Activated naive CD8-positive, alpha-beta T cell treated with anti-CD3 and anti-CD28 coated beads, Interleukin-2, amount 10 ng/mL, durations not matched to agents 7 days and 5 days (primary cell): ENCODE data around the gene SDC1. TPM values are rescaled to one million over a fixed set of nuclear protein-coding genes. Genes with fewer than 3 reads are reported as not detected.
"Not testable (repeated sequence)": the region's sequence is repeated elsewhere in the genome, so short reads cannot be mapped to it uniquely, and the experiment has no call there.

Experiments used
- ATAC-seq: fragments of 150-1000 bp; cut with Tn5 transposase; one replicate; pipeline ENCODE4 v1.10.0; 2021; ENCODE audit warnings: low read depth, moderate library complexity
- POLR2A ChIA-PET: fragments of 350-600 bp; sonication (Branson Sonifier 250); formaldehyde crosslinking; loops from one replicate; lab custom pipeline; 2021; ENCODE audit warnings: antibody characterized with exemption; lab: Charles Lee
- DNase-seq: peaks from one replicate; pipeline ENCODE4 v3.0.0; 2021
- H3K27ac Mint-ChIP-seq: one replicate; pipeline ENCODE4 v1.8.0; 2022; ENCODE audit warnings: mild to moderate bottlenecking, mixed read lengths
- H3K27me3 Mint-ChIP-seq: one replicate; pipeline ENCODE4 v1.8.0; 2022; ENCODE audit warnings: mild to moderate bottlenecking, moderate library complexity, mixed read lengths
- H3K36me3 Mint-ChIP-seq: one replicate; pipeline ENCODE4 v1.8.0; 2021; ENCODE audit warnings: mild to moderate bottlenecking, mixed read lengths
- H3K4me1 Mint-ChIP-seq: one replicate; pipeline ENCODE4 v1.8.0; 2021; ENCODE audit warnings: mixed read lengths
- H3K4me3 Mint-ChIP-seq: one replicate; pipeline ENCODE4 v1.8.0; 2022; ENCODE audit warnings: mild to moderate bottlenecking, moderate library complexity, mixed read lengths
- H3K9me3 Mint-ChIP-seq: one replicate; pipeline ENCODE4 v1.8.0; 2021; ENCODE audit warnings: mixed read lengths
- total RNA-seq, 2 experiments: library from RNA; stranded (reverse); gene quantifications; one replicate each; pipeline ENCODE4 v1.2.3, GENCODE V29; 2021

The SDC1 gene
- total RNA-seq, 2 experiments from 2014 or later: 0.22 TPM; not detected in 1

- peaks cover 14% of the 10 kb centered on the region for H3K27me3 Mint-ChIP-seq
- ATAC-seq, H3K36me3 Mint-ChIP-seq, POLR2A ChIA-PET, DNase-seq, H3K4me1 Mint-ChIP-seq, H3K9me3 Mint-ChIP-seq, H3K27ac Mint-ChIP-seq, H3K4me3 Mint-ChIP-seq: not testable (repeated sequence)
Observed at GRCh38 chr2:20240291-20240690, 15.4 kb upstream of the SDC1 start.

DNA sequence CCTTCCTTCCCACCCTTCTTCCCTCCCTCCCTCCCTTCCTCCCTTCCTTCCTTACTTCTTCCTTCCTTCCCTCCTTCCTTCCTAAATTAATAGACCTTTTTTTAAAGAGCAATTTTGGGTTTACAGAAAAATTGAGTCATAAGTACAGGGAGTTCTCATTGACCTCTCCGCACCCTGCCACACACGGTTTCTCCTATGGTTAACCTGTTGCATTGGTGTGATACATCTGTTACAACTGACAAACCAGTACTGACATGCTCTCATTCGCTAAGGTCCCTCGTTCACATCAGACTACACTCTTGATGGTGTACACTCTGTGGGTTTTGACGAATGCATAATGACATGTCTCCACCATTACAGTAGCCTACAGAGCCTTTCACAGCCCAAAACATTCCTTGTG is 11.6 kb upstream of the SDC1 start:
- H3K9me3 Mint-ChIP-seq: no peaks in the 10 kb centered on the region
- H3K36me3 Mint-ChIP-seq: no peaks in the 10 kb centered on the region
- no peaks in the 10 kb centered on the region for H3K4me1 Mint-ChIP-seq
- H3K27ac Mint-ChIP-seq: no peak overlapping the region
- H3K4me3 Mint-ChIP-seq: no peak overlapping the region
- POLR2A ChIA-PET: no interaction called here
- ATAC-seq (no peak), DNase-seq (no peak)
- peaks cover 20% of the 10 kb centered on the region for H3K27me3 Mint-ChIP-seq

- ATAC-seq (no peak), DNase-seq (no peak)
- peaks cover 20% of the 10 kb centered on the region for H3K27me3 Mint-ChIP-seq
- no peaks in the 10 kb centered on the region for H3K9me3 Mint-ChIP-seq
- H3K36me3 Mint-ChIP-seq: no peaks in the 10 kb centered on the region
- POLR2A ChIA-PET: interaction anchor here (0.6 kb wide), 1 partner anchor 30 kb away, joined by 4 read pairs; no protein-coding TSS in a partner anchor
- no peak overlapping the region for H3K4me3 Mint-ChIP-seq
- H3K4me1 Mint-ChIP-seq: no peaks in the 10 kb centered on the region
- H3K27ac Mint-ChIP-seq: no peak overlapping the region
Observed at GRCh38 chr2:20235655-20236305, 10.8 kb upstream of the SDC1 start.

DNA sequence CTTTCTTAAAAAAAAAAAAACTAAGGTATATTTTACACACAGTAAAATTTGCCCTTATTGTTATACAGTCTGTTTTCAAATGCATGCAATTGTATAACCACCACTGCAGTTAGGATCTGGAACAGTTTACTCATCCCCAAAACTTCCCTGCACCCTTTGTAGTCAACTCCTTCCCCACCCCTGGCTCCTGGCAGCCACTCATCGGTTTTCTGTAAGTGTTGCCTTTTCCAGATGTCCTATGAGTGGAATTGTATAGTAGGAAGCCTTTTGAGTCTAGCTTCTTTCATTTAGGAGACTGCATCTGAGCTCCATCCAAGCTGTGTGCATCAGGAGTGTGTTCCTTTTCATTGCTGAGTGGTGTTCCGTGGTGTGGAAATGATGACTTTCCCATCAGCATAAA is 9.7 kb upstream of the SDC1 start:
- H3K27ac Mint-ChIP-seq, H3K4me3 Mint-ChIP-seq, H3K9me3 Mint-ChIP-seq, DNase-seq, H3K36me3 Mint-ChIP-seq, ATAC-seq, POLR2A ChIA-PET, H3K4me1 Mint-ChIP-seq: not testable (repeated sequence)
- peaks cover 22% of the 10 kb centered on the region for H3K27me3 Mint-ChIP-seq

GRCh38 chr2:20232837-20233207 is 7.9 kb upstream of the SDC1 start:
- Mint-ChIP-seq H3K9me3 (no peaks in the 10 kb centered on the region), H3K27ac (no peak overlapping the region), H3K36me3 (no peaks in the 10 kb centered on the region), H3K4me3 (no peak overlapping the region), H3K4me1 (no peaks in the 10 kb centered on the region), H3K27me3 (peaks cover 28% of the 10 kb centered on the region)
- ATAC-seq: no peak
- POLR2A ChIA-PET: no interaction called here
- DNase-seq: no peak

- Mint-ChIP-seq H3K9me3 (no peaks in the 10 kb centered on the region), H3K4me3 (no peak overlapping the region), H3K27me3 (peaks cover 34% of the 10 kb centered on the region), H3K36me3 (no peaks in the 10 kb centered on the region), H3K27ac (no peak overlapping the region), H3K4me1 (no peaks in the 10 kb centered on the region)
- ATAC-seq: no peak
- POLR2A ChIA-PET: no interaction called here
- no peak for DNase-seq
Observed at GRCh38 chr2:20231598-20232026, 6.7 kb upstream of the SDC1 start.

DNA sequence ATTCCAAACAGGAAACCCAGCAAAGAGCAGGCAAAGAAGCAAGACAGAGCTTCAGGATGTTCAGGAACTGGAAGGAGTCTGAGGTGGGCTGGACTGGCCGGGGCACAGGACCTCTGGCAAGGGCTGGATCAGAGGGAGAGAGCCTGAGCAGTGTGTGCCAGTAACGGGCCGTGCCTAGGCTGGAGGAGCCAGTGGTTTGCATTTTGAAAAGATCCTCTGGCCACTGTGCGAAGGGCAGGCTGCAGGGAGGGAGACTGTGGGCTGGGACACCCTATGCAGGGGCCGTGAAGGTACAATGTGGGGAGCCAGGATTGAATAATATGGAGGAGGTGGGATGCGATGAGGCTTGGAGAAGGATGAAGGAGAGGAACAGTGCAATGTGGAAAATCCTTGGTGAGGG is 6.2 kb upstream of the SDC1 start:
- Mint-ChIP-seq H3K27ac (no peak overlapping the region), H3K4me1 (no peaks in the 10 kb centered on the region), H3K4me3 (no peak overlapping the region), H3K9me3 (no peaks in the 10 kb centered on the region), H3K27me3 (peaks cover 34% of the 10 kb centered on the region), H3K36me3 (no peaks in the 10 kb centered on the region)
- POLR2A ChIA-PET: no interaction called here
- ATAC-seq: no peak
- no peak for DNase-seq

DNA sequence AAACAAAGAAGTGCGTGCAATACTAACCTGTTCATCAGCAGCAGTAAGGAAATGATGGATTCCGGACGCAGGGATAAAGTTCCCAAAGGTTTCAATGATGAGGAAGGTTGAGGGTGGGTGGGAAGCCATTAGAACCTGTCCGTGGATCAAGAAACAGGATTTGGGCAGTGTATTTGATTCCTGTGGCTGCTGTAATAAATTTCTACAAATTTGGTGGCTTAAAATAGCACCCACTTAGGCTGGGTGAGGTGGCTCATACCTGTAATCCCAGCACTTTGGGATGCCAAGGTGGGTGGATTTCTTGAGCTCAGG is 5.1 kb upstream of the SDC1 start:
- no peak for ATAC-seq
- no peaks in the 10 kb centered on the region for H3K36me3 Mint-ChIP-seq
- peaks cover 41% of the 10 kb centered on the region for H3K27me3 Mint-ChIP-seq
- POLR2A ChIA-PET: no interaction called here
- H3K4me3 Mint-ChIP-seq: no peak overlapping the region
- no peaks in the 10 kb centered on the region for H3K9me3 Mint-ChIP-seq
- peaks cover 4% of the 10 kb centered on the region for H3K4me1 Mint-ChIP-seq
- no peak overlapping the region for H3K27ac Mint-ChIP-seq
- no peak for DNase-seq

DNA sequence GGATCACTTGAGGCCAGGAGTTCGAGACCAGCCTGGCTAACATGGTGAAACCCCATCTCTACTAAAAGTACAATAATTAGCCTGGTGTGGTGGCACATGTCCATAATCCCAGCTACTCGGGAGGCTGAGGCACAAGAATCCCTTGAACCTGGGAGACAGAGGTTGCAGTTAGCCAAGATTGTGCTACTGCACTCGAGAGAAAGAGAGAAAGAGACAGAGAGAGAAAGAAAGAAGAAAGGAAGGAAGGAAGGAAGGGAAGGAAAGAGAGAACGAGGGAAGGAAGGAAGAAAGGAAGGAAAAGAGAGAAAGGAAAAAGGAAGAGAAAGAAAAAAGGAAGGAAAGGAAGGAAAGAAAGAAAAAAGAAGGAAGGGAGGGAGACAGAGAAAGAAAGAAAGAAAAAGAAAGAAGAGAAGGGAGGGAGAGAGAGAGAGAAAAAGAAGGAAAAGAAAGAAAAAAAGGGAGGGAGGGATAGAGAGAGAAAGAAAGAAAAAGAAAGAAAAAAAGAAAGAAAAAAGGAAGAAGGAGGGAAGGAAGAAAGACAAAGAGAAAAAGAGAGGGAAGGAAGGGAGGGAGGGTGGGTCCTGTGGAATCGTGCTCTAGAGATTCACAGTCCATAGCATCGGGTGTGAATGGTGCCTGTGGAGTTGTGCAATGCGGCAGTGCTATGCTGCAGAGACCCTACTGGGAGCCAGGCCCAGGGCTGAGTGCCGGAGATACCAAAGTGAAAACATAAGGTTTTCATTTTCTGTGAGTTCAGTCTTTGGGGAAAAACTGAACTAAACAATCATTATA is 4.6 kb upstream of the SDC1 start:
- Mint-ChIP-seq H3K4me3 (no peak overlapping the region), H3K27me3 (peaks cover 41% of the 10 kb centered on the region), H3K27ac (no peak overlapping the region), H3K4me1 (peaks cover 4% of the 10 kb centered on the region), H3K9me3 (no peaks in the 10 kb centered on the region), H3K36me3 (no peaks in the 10 kb centered on the region)
- POLR2A ChIA-PET: no interaction called here
- no peak for ATAC-seq
- no peak for DNase-seq

DNA sequence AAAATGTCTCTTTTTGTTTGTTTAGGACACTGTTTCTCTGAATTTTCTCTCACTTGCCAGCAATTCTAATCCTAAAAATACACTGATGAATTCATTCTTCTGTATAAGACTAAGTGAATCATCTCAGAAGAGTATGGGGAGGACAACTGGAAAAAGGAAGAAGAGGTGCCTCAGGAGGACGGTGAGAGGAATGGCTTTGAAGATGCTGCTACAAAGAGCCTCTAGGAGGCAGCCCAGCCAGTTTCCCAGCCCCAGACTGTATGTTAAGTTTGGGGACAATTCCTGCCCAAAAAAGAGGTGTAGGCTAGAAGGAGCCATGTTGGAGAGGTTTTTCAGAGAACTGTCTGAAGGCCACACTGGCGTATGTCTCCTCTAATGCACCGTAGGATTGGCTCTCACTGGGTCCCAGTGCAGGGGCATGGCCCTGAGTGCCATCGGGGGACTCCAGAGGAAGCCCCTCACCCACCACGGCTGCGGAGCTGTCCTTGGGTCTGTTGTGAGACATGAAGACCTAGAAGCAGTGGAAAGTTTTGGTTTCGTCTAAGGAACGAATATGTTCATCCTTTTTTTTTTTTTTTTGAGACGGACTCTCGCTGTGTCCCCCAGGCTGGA is 3.1 kb upstream of the SDC1 start:
- Mint-ChIP-seq H3K36me3 (no peaks in the 10 kb centered on the region), H3K27me3 (peaks cover 37% of the 10 kb centered on the region), H3K4me1 (peaks cover 4% of the 10 kb centered on the region), H3K27ac (no peak overlapping the region), H3K9me3 (no peaks in the 10 kb centered on the region), H3K4me3 (no peak overlapping the region)
- POLR2A ChIA-PET: no interaction called here
- DNase-seq (no peak), ATAC-seq (no peak)

- POLR2A ChIA-PET: no interaction called here
- peaks cover 56% of the 10 kb centered on the region for H3K27me3 Mint-ChIP-seq
- DNase-seq (no peak), ATAC-seq (no peak)
- H3K4me1 Mint-ChIP-seq: peaks cover 4% of the 10 kb centered on the region
- no peak overlapping the region for H3K4me3 Mint-ChIP-seq
- no peaks in the 10 kb centered on the region for H3K9me3 Mint-ChIP-seq
- H3K36me3 Mint-ChIP-seq: no peaks in the 10 kb centered on the region
- no peak overlapping the region for H3K27ac Mint-ChIP-seq
Observed at GRCh38 chr2:20226152-20226545, 1.2 kb upstream of the SDC1 start.

- DNase-seq: peak; percentile 68
- Mint-ChIP-seq H3K36me3 (no peaks in the 10 kb centered on the region), H3K4me1 (peaks cover 4% of the 10 kb centered on the region), H3K9me3 (no peaks in the 10 kb centered on the region), H3K27me3 (peaks cover 62% of the 10 kb centered on the region), H3K27ac (no peak overlapping the region), H3K4me3 (peak overlapping the region; percentile 54)
- peak; percentile 69 for ATAC-seq
- POLR2A ChIA-PET: no interaction called here
Observed at GRCh38 chr2:20225294-20226151, 593 bp upstream of the SDC1 start.

DNA sequence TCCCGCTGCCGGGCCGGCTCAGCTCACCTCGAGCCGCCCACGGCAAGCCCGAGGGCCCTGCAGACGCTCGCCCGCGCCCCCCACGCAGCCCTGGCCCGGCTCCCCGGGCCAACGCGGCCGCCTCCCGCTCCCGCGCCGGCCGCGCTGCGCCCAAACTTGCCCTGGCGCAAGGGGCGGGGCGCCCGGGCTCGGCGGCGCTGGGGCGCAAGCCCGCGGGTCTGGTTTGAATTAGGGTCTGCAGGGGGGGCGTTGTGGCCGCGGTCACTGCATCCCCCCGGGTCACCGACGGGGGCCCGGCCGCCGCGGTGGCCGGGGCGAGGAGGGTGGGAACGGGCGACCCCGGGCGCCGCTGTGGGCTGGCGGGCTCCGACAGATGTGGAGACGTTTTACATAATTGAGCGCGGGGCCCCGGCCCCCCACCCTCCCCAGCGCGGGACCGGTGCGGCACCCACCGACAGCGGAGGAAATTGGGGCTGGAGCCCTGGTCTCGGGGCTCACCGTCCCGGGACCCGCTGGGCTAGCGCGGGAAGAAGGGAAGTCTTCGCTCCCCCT is 690 bp downstream of the SDC1 start:
- Mint-ChIP-seq H3K27me3 (peaks cover 62% of the 10 kb centered on the region), H3K27ac (no peak overlapping the region), H3K4me1 (peaks cover 6% of the 10 kb centered on the region), H3K4me3 (no peak overlapping the region), H3K9me3 (no peaks in the 10 kb centered on the region), H3K36me3 (no peaks in the 10 kb centered on the region)
- DNase-seq: no peak
- POLR2A ChIA-PET: no interaction called here
- no peak for ATAC-seq
